HG02885 (cell line): ENCODE data around the gene LGI4.
A peak's percentile ranks its signal among the peaks of the same experiment; 100 is the strongest.
"Not testable (repeated sequence)": the region's sequence is repeated elsewhere in the genome, so short reads cannot be mapped to it uniquely, and the experiment has no call there.

ENCODE experiments used
- ATAC-seq: cut with Tn5 transposase; IDR thresholded peaks from one replicate; pipeline ENCODE4 v1.9.1; 2021; ENCODE audit warnings: mild to moderate bottlenecking; ENCODE audit not compliant: unreplicated experiment, poor library complexity

The LGI4 gene

GRCh38 chr19:35142606-35143230 is 7.9 kb upstream of the LGI4 start:
- no peak for ATAC-seq

GRCh38 chr19:35141837-35142605 is 7.2 kb upstream of the LGI4 start:
- ATAC-seq, result no peak

GRCh38 chr19:35140962-35141836 is 6.3 kb upstream of the LGI4 start:
- peak; percentile 77 for ATAC-seq

GRCh38 chr19:35140207-35140961 is 5.5 kb upstream of the LGI4 start:
- no peak for ATAC-seq

- ATAC-seq, result no peak
These were observed 3.5 kb upstream of the LGI4 start, which contains the start of gene FXYD1 for GRCh38 chr19:35138305-35138892. TSS of gene FXYD1 (plus strand) at chr19:35138824. CDS start at chr19:35140080, 1,256 bp downstream.

- ATAC-seq, result no peak
These were observed 2.3 kb upstream of the LGI4 start for GRCh38 chr19:35136977-35137702.

- ATAC-seq, result no peak
These were observed 1.4 kb upstream of the LGI4 start for GRCh38 chr19:35136231-35136630.

- ATAC-seq, result peak; percentile 47
These were observed 590 bp upstream of the LGI4 start for GRCh38 chr19:35135389-35135909.

- no peak for ATAC-seq
These were observed 1.0 kb downstream of the LGI4 start for GRCh38 chr19:35133826-35134225.

GRCh38 chr19:35132254-35132653 is 2.6 kb downstream of the LGI4 start:
- no peak for ATAC-seq

GRCh38 chr19:35130761-35131720 is 3.8 kb downstream of the LGI4 start:
- no peak for ATAC-seq

- not testable (repeated sequence) for ATAC-seq
These were observed 5.1 kb downstream of the LGI4 start for GRCh38 chr19:35129724-35130274.

GRCh38 chr19:35128398-35129057 is 6.3 kb downstream of the LGI4 start:
- ATAC-seq, result no peak

- no peak for ATAC-seq
These were observed 7.0 kb downstream of the LGI4 start for GRCh38 chr19:35127871-35128270.

- no peak for ATAC-seq
These were observed 8.3 kb downstream of the LGI4 start for GRCh38 chr19:35126624-35126959.

- no peak for ATAC-seq
These were observed 8.9 kb downstream of the LGI4 start for GRCh38 chr19:35125749-35126623.
